HepG2 (cell line): ENCODE results near the gene KDM3A. TPM values are rescaled to one million over a fixed set of nuclear protein-coding genes. Genes with fewer than 3 reads are reported as not detected.

ENCODE experiments used
- ATAC-seq: fragments of 200-7000 bp; cut with Tn5 transposase; 3 replicates; pipeline ENCODE4 v1.9.1; 2020; ENCODE audit warnings: mild to moderate bottlenecking, moderate library complexity
- BruUV-seq: library from RNA; stranded (reverse); fragments of 400-500 nt; replicated peaks from 2 replicates; lab custom pipeline; 2021; lab: Mats Ljungman, UMichigan
- CTCF ChIA-PET: fragments of 300-600 bp; formaldehyde crosslinking; extraction: SDS; loops from one replicate; lab custom pipeline; 2021; ENCODE audit warnings: low total read pairs, inconsistent platforms, low intra/inter-chr PET ratio; lab: Yijun Ruan, JAX
- POLR2A ChIA-PET: fragments of 350-600 bp; sonication (Branson Sonifier 250); formaldehyde crosslinking; loops from one replicate; lab custom pipeline; 2020; ENCODE audit warnings: antibody characterized with exemption, inconsistent platforms; lab: Yijun Ruan, JAX
- DNase-seq: peaks from one replicate; pipeline ENCODE4 v3.0.0-alpha.2; 2015; ENCODE audit warnings: low spot score
- FAIRE-seq: peaks from 3 replicates; lab custom pipeline; 2011; peaks lifted over from hg19 to GRCh38; lab: Jason Lieb, UNC
- H2AFZ ChIP-seq: one replicate; pipeline ENCODE4 v1.6.1; 2011; ENCODE audit warnings: low read length, inconsistent platforms
- H3K27ac ChIP-seq: fragments of 300-600 bp; 3 replicates; pipeline ENCODE4 v1.8.0; 2011; ENCODE audit warnings: mixed run types, mild to moderate bottlenecking, mixed read lengths, low read length, inconsistent platforms; ENCODE audit not compliant: insufficient read depth; ENCODE audit errors: extremely low read length
- H3K27me3 ChIP-seq, 2 experiments: fragments of 200-600 bp in 1 of 2; 2 replicates in 1 of 2; 3 replicates in 1 of 2; pipeline versions ENCODE4 v1.6.0 to v1.8.0; 2011; ENCODE audit warnings: low read length in 2 of 2, mild to moderate bottlenecking in 2 of 2, moderate library complexity in 2 of 2, inconsistent platforms in 1 of 2; ENCODE audit not compliant: insufficient read depth in 2 of 2, control insufficient read depth in 1 of 2
- H3K36me3 ChIP-seq, 2 experiments: fragments of 200-600 bp in 1 of 2; replicated peaks in 1 of 2; 2 replicates in 1 of 2; 3 replicates in 1 of 2; pipeline versions ENCODE4 v1.5.1 to v1.8.0; 2011; ENCODE audit warnings: low read length in 2 of 2, inconsistent platforms in 1 of 2; ENCODE audit not compliant: insufficient read depth in 2 of 2, control insufficient read depth in 1 of 2
- H3K4me1 ChIP-seq: 2 replicates; pipeline ENCODE4 v1.5.1; 2012; ENCODE audit warnings: low read length, inconsistent platforms; ENCODE audit not compliant: insufficient read depth
- H3K4me2 ChIP-seq: 2 replicates; pipeline ENCODE4 v1.6.0; 2011; ENCODE audit warnings: low read depth, low read length, inconsistent platforms
- H3K4me3 ChIP-seq, 3 experiments: fragments of 200-600 bp in 1 of 3; sonication (generic), shearing (Covaris generic) in 1 of 3; replicated peaks in 1 of 3; 2 replicates each; pipeline ENCODE4 v1.5.1; 2011 to 2016; ENCODE audit warnings: low read length in 3 of 3, inconsistent platforms in 2 of 3, low read depth in 2 of 3, mild to moderate bottlenecking in 2 of 3, control low read depth in 1 of 3, mixed read lengths in 1 of 3; ENCODE audit not compliant: insufficient read depth in 1 of 3
- H3K79me2 ChIP-seq: one replicate; pipeline ENCODE4 v1.6.1; 2011; ENCODE audit warnings: low read length, inconsistent platforms; ENCODE audit not compliant: insufficient read depth
- H3K9ac ChIP-seq: 2 replicates; pipeline ENCODE4 v1.6.0; 2011; ENCODE audit warnings: mild to moderate bottlenecking, low read depth, low read length, inconsistent platforms; ENCODE audit not compliant: insufficient read depth
- H3K9me3 ChIP-seq: 2 replicates; pipeline ENCODE4 v1.5.1; 2012; ENCODE audit warnings: mild to moderate bottlenecking, low read length
- H4K20me1 ChIP-seq: 2 replicates; pipeline ENCODE4 v1.6.0; 2011; ENCODE audit warnings: inconsistent platforms, mild to moderate bottlenecking, low read length, moderate library complexity; ENCODE audit not compliant: insufficient read depth
- ATRX ChIP-seq: sonication (generic); formaldehyde crosslinking; IDR thresholded peaks from 2 replicates; pipeline ENCODE4 v1.4.0; 2020; ENCODE audit warnings: missing genetic modification reagents, borderline replicate concordance
- BORCS8-MEF2B ChIP-seq: sonication (generic); formaldehyde crosslinking; IDR thresholded peaks from 2 replicates; pipeline ENCODE4 v1.8.0; 2022; ENCODE audit warnings: mild to moderate bottlenecking, missing genetic modification reagents
- ERF ChIP-seq: IDR thresholded peaks from 2 replicates; pipeline ENCODE4 v1.6.1; 2018; ENCODE audit warnings: missing biosample characterization, missing genetic modification reagents
- NFIB ChIP-seq: sonication (generic); formaldehyde crosslinking; IDR thresholded peaks from 2 replicates; pipeline ENCODE4 v1.9.0; 2021; ENCODE audit warnings: missing genetic modification reagents, mild to moderate bottlenecking, borderline replicate concordance
- RBFOX2 ChIP-seq: fragments of 200-400 bp; formaldehyde crosslinking; IDR thresholded peaks from 2 replicates; pipeline ENCODE4 v1.6.1; 2017; ENCODE audit warnings: low read depth, mild to moderate bottlenecking, low read length
- SOX13 ChIP-seq, 3 experiments: fragments of 450-650 bp in 1 of 3; sonication (generic) in 1 of 3; formaldehyde crosslinking in 1 of 3; IDR thresholded peaks in 2 of 3; conservative IDR thresholded peaks in 1 of 3; 2 replicates each; pipeline versions ENCODE4 v1.5.0 to v1.6.1; 2016 to 2020; ENCODE audit warnings: antibody characterized with exemption in 1 of 3, mild to moderate bottlenecking in 1 of 3, missing compliant biosample characterization in 1 of 3, missing genetic modification reagents in 1 of 3, moderate library complexity in 1 of 3
- SRSF4 ChIP-seq: fragments of 200-400 bp; formaldehyde crosslinking; IDR thresholded peaks from one replicate; pipeline ENCODE4 v1.6.1; 2018; ENCODE audit warnings: mild to moderate bottlenecking, low read depth, low read length, moderate library complexity; ENCODE audit not compliant: poor library complexity, severe bottlenecking
- ZFP36L2 ChIP-seq: sonication (generic); formaldehyde crosslinking; IDR thresholded peaks from 2 replicates; pipeline ENCODE4 v1.4.0; 2020; ENCODE audit warnings: missing genetic modification reagents
- ZNF138 ChIP-seq: sonication (generic); formaldehyde crosslinking; IDR thresholded peaks from 2 replicates; pipeline ENCODE4 v1.5.0; 2020; ENCODE audit warnings: mild to moderate bottlenecking, low read depth, missing genetic modification reagents
- ZNF598 ChIP-seq: sonication (generic); formaldehyde crosslinking; IDR thresholded peaks from 2 replicates; pipeline ENCODE4 v1.5.1; 2020; ENCODE audit warnings: mild to moderate bottlenecking, missing genetic modification reagents, borderline replicate concordance
- ZNF761 ChIP-seq: sonication (generic); formaldehyde crosslinking; conservative IDR thresholded peaks from 2 replicates; pipeline ENCODE4 v1.4.0; 2020; ENCODE audit warnings: mild to moderate bottlenecking, missing genetic modification reagents
- ZNF776 ChIP-seq: sonication (generic); formaldehyde crosslinking; IDR thresholded peaks from 2 replicates; pipeline ENCODE4 v1.4.0; 2020; ENCODE audit warnings: mild to moderate bottlenecking, missing genetic modification reagents
- WGBS: methylation state at CpG from one replicate; pipeline ENCODE4 v1.1.6; 2017; ENCODE audit warnings: low lambda C conversion rate; 5-methylcytosine and 5-hydroxymethylcytosine counted together
- in situ Hi-C: cut with HindIII; loops from 2 replicates; pipeline ENCODE4 v1.10.0; 2017; ENCODE audit warnings: low pct_unique_long_range_greater_than_20kb; ENCODE audit not compliant: extremely low pct_ligation_motif_present
- intact Hi-C: fragments of 100-400 bp; cut with micrococcal nuclease; formaldehyde crosslinking; loops from one replicate; pipeline ENCODE4 v1.10.0; 2022; ENCODE audit not compliant: unreplicated experiment
- polyA plus RNA-seq, 8 experiments: library from polyadenylated mRNA; depleted of rRNA in 3 of 8; stranded (reverse) in 7 of 8; unstranded in 1 of 8; fragments of >200 nt; fragmentation: Illumina TruSeq in 4 of 8; extraction: Trizol in 4 of 8; gene quantifications; 2 replicates each; pipeline versions ENCODE4 v1.2.1 to v1.2.3, GENCODE V29; 2011 to 2016; ENCODE audit warnings: low read depth in 4 of 8, missing spikeins in 1 of 8, mixed read lengths in 1 of 8; ENCODE audit not compliant: insufficient read depth in 1 of 8
- total RNA-seq, 5 experiments: library from RNA; depleted of rRNA; stranded (reverse); fragments of >200 nt; fragmentation: Illumina TruSeq; extraction: Trizol; gene quantifications; 2 replicates each; pipeline ENCODE4 v1.2.3, GENCODE V29; 2016; ENCODE audit warnings: low read depth in 1 of 5
- TF ChIP-seq, protein P1 (sequence below): sonication (generic); formaldehyde crosslinking; IDR thresholded peaks from 2 replicates; pipeline ENCODE4 v1.4.0; 2020; ENCODE audit warnings: missing genetic modification reagents
- TF ChIP-seq, protein P2 (sequence below): sonication (generic); formaldehyde crosslinking; IDR thresholded peaks from 2 replicates; pipeline ENCODE4 v1.4.0; 2020; ENCODE audit warnings: missing genetic modification reagents, mild to moderate bottlenecking, borderline replicate concordance
- TF ChIP-seq, protein P3 (sequence below): sonication (generic); formaldehyde crosslinking; IDR thresholded peaks from 2 replicates; pipeline ENCODE4 v1.5.0; 2020; ENCODE audit warnings: missing genetic modification reagents

The KDM3A gene
- total and polyA plus RNA-seq, 2 of the 13 experiments (the other 11 are each of a cell fraction or from before 2014, with no cell fraction given): 21.0 to 70.2 TPM

DNA sequence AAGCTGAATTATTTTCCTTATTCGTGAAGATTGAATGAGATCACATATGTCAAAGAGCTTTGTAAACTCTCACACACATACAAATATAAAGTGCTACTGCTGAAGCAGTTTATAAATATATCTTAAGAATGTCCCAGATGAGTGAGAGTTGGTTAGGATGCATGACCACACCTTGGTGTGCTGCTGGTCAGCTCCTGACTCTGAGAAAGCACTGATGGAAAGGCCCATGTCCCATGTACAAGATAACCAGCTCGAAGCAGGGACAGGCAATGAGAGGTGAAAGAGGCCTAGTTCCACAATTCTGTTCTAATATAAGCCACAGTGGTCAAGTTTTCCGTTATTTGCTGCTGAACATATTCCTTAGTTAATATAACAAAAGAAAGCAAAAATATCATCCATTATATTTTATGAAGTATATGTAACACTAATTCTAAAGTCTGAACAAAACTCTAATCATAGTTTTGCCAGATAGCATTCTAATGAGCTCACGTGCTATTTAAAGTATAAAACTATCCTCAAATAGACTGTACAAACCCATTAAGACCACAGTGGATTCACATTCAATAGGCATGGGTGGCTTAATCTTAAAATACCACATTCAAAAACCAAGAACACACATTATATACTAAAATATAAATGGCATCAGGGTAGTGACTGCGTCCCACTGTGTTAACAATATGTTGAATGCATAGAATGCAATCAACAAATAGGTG lies 72.9 kb downstream of the KDM3A start:
- H4K20me1 ChIP-seq: no peaks in the 10 kb centered on the region; the same call in 1 of the 2 replicates
- H3K9me3 ChIP-seq: no peaks in the 10 kb centered on the region
- intact Hi-C loops: no loop called here
- H3K9ac ChIP-seq: no peak overlapping the region
- no peak overlapping the region for H3K27ac ChIP-seq
- BruUV-seq: no TSS peak
- no peak overlapping the region for H3K4me2 ChIP-seq
- FAIRE-seq (no peak), DNase-seq (no peak), ATAC-seq (no peak)
- no peaks in the 10 kb centered on the region for H3K4me1 ChIP-seq
- H3K27me3 ChIP-seq: no peaks in the 10 kb centered on the region
- 96% methylated on average over 5 of the region's 5 CpGs for WGBS
- ChIA-PET POLR2A (no interaction called here), CTCF (no interaction called here)
- in situ Hi-C loops: no loop called here
- H3K4me3 ChIP-seq: no peak overlapping the region
- H3K79me2 ChIP-seq: no peaks in the 10 kb centered on the region
- no peak overlapping the region for H2AFZ ChIP-seq
- H3K36me3 ChIP-seq: peaks cover 8 to 17% of the 10 kb centered on the region in 2 experiments; a peak in 4 of 5 replicates
- TF ChIP-seq ZNF776 (CRISPR knock-in tag) (no peak), ERF (CRISPR knock-in tag) (no peak), ATRX (no peak), BORCS8-MEF2B (CRISPR knock-in tag) (no peak), SOX13 (IDR thresholded peaks at IDR 0.05) (no peak), SOX13 (CRISPR knock-in tag; conservative IDR thresholded peaks at IDR 0.05 in 1 of 2, IDR thresholded peaks at IDR 0.05 in 1 of 2) (no peak), SRSF4 (no peak), ZNF761 (no peak), ZFP36L2 (CRISPR knock-in tag) (no peak), ZNF598 (CRISPR knock-in tag) (no peak), RBFOX2 (no peak), NFIB (CRISPR knock-in tag) (no peak), ZNF138 (CRISPR knock-in tag) (no peak)
- TF ChIP-seq, protein P1, sequence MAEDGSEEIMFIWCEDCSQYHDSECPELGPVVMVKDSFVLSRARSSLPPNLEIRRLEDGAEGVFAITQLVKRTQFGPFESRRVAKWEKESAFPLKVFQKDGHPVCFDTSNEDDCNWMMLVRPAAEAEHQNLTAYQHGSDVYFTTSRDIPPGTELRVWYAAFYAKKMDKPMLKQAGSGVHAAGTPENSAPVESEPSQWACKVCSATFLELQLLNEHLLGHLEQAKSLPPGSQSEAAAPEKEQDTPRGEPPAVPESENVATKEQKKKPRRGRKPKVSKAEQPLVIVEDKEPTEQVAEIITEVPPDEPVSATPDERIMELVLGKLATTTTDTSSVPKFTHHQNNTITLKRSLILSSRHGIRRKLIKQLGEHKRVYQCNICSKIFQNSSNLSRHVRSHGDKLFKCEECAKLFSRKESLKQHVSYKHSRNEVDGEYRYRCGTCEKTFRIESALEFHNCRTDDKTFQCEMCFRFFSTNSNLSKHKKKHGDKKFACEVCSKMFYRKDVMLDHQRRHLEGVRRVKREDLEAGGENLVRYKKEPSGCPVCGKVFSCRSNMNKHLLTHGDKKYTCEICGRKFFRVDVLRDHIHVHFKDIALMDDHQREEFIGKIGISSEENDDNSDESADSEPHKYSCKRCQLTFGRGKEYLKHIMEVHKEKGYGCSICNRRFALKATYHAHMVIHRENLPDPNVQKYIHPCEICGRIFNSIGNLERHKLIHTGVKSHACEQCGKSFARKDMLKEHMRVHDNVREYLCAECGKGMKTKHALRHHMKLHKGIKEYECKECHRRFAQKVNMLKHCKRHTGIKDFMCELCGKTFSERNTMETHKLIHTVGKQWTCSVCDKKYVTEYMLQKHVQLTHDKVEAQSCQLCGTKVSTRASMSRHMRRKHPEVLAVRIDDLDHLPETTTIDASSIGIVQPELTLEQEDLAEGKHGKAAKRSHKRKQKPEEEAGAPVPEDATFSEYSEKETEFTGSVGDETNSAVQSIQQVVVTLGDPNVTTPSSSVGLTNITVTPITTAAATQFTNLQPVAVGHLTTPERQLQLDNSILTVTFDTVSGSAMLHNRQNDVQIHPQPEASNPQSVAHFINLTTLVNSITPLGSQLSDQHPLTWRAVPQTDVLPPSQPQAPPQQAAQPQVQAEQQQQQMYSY (CRISPR knock-in tag): no peak
- TF ChIP-seq, protein P2, sequence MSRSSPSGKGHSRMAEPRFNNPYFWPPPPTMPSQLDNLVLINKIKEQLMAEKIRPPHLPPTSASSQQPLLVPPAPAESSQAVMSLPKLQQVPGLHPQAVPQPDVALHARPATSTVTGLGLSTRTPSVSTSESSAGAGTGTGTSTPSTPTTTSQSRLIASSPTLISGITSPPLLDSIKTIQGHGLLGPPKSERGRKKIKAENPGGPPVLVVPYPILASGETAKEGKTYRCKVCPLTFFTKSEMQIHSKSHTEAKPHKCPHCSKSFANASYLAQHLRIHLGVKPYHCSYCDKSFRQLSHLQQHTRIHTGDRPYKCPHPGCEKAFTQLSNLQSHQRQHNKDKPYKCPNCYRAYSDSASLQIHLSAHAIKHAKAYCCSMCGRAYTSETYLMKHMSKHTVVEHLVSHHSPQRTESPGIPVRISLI (CRISPR knock-in tag): no peak
- TF ChIP-seq, protein P3, sequence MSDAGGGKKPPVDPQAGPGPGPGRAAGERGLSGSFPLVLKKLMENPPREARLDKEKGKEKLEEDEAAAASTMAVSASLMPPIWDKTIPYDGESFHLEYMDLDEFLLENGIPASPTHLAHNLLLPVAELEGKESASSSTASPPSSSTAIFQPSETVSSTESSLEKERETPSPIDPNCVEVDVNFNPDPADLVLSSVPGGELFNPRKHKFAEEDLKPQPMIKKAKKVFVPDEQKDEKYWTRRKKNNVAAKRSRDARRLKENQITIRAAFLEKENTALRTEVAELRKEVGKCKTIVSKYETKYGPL (CRISPR knock-in tag): no peak
